K562 (cell line): ENCODE data around the gene CD52. TPM values are rescaled to one million over a fixed set of nuclear protein-coding genes. Genes with fewer than 3 reads are reported as not detected.

Experiments
- CBFA2T2 ChIP-seq: fragments of 450-650 bp; conservative IDR thresholded peaks from 2 replicates; pipeline ENCODE4 v1.6.1; 2017; ENCODE audit warnings: mild to moderate bottlenecking
- CBX2 ChIP-seq: fragments of 200-600 bp; sonication (generic); IDR thresholded peaks from one replicate; pipeline ENCODE4 v1.6.1; 2012; ENCODE audit warnings: mild to moderate bottlenecking, low read length, inconsistent platforms; ENCODE audit not compliant: insufficient read depth, poor library complexity, severe bottlenecking
- FUS ChIP-seq: fragments of 200-400 bp; formaldehyde crosslinking; optimal IDR thresholded peaks from 2 replicates; pipeline ENCODE3; 2017; ENCODE audit warnings: low read depth, low read length
- GTF2F1 ChIP-seq: IDR thresholded peaks from 2 replicates; pipeline ENCODE4 v1.6.1; 2011; ENCODE audit warnings: low read depth, low read length, improper control_type of control experiment
- HDAC2 ChIP-seq: fragments of 450-650 bp; IDR thresholded peaks from 2 replicates; pipeline ENCODE4 v1.6.1; 2016; ENCODE audit warnings: mild to moderate bottlenecking
- HEY1 ChIP-seq: fragments of 250-450 bp; sonication (Bioruptor Pico); IDR thresholded peaks from 2 replicates; pipeline ENCODE4 v1.5.0; 2020; ENCODE audit warnings: mild to moderate bottlenecking, moderate library complexity, borderline replicate concordance
- HNRNPUL1 ChIP-seq: fragments of 200-400 bp; formaldehyde crosslinking; IDR thresholded peaks from 2 replicates; pipeline ENCODE4 v1.6.1; 2017; ENCODE audit warnings: low read length
- KLF10 ChIP-seq: fragments of 250-450 bp; sonication (Bioruptor Pico); IDR thresholded peaks from 2 replicates; pipeline ENCODE4 v1.6.1; 2021; ENCODE audit warnings: matching md5 sums
- PHF21A ChIP-seq: fragments of 450-650 bp; IDR thresholded peaks from 2 replicates; pipeline ENCODE4 v1.6.1; 2017; ENCODE audit warnings: low read depth, borderline replicate concordance
- POLR2AphosphoS5 ChIP-seq: IDR thresholded peaks from 2 replicates; pipeline ENCODE4 v1.6.1; 2011; ENCODE audit warnings: mild to moderate bottlenecking, low read depth, low read length, moderate library complexity; ENCODE audit not compliant: control insufficient read depth, insufficient read depth
- PRPF4 ChIP-seq: fragments of 200-400 bp; formaldehyde crosslinking; IDR thresholded peaks from one replicate; pipeline ENCODE4 v1.6.1; 2017; ENCODE audit warnings: low read length, low read depth, mild to moderate bottlenecking; ENCODE audit not compliant: insufficient read depth, poor library complexity, severe bottlenecking
- PURB ChIP-seq: sonication (generic); formaldehyde crosslinking; IDR thresholded peaks from 2 replicates; pipeline ENCODE4 v1.9.0; 2021; ENCODE audit warnings: low read depth, mild to moderate bottlenecking, missing genetic modification reagents
- SAP30 ChIP-seq: fragments of 200-600 bp; sonication (generic); IDR thresholded peaks from 2 replicates; pipeline ENCODE4 v1.6.1; 2012; ENCODE audit warnings: borderline replicate concordance, low read depth, mild to moderate bottlenecking, moderate library complexity, low read length, control low read depth, inconsistent platforms; ENCODE audit not compliant: insufficient read depth, poor library complexity, severe bottlenecking
- SMARCA4 ChIP-seq: fragments of 450-650 bp; IDR thresholded peaks from 2 replicates; pipeline ENCODE4 v1.6.1; 2016
- SMARCB1 ChIP-seq: IDR thresholded peaks from 2 replicates; pipeline ENCODE4 v1.6.1; 2011; ENCODE audit warnings: improper control_type of control experiment, low read depth; ENCODE audit not compliant: insufficient read length
- polyA plus RNA-seq, 8 experiments: library from polyadenylated mRNA; depleted of rRNA in 4 of 8; stranded (reverse) in 5 of 8; unstranded in 3 of 8; fragments of >200 nt; fragmentation: Nextera tagmentation in 2 of 8; fragmentation: Illumina TruSeq in 1 of 8; extraction: Ambion mirVana in 2 of 8; extraction: Trizol in 1 of 8; gene quantifications; 2 replicates each; pipeline versions ENCODE4 v1.2.1 to v1.2.3, GENCODE V29; 2011 to 2014; ENCODE audit warnings: inconsistent platforms in 1 of 8, missing spikeins in 1 of 8
- total RNA-seq, 7 experiments: library from RNA; depleted of rRNA in 6 of 7; stranded (reverse); fragments of >200 nt in 6 of 7; fragmentation: Illumina TruSeq in 2 of 7; extraction: Trizol in 2 of 7; gene quantifications; 2 replicates each; pipeline versions ENCODE4 v1.2.1 to v1.2.3, GENCODE V29; 2011 to 2021; ENCODE audit warnings: low replicate concordance in 1 of 7
- TF ChIP-seq, protein P1 (sequence below): fragments of 450-650 bp; IDR thresholded peaks from 2 replicates; pipeline ENCODE4 v1.6.1; 2016; ENCODE audit warnings: missing biosample characterization, missing genetic modification characterization
- TF ChIP-seq, protein P2 (sequence below): fragments of 250-450 bp; sonication (Bioruptor Pico); IDR thresholded peaks from 2 replicates; pipeline ENCODE4 v1.4.0; 2020; ENCODE audit warnings: borderline replicate concordance
- TF ChIP-seq, protein P3 (sequence below): fragments of 250-450 bp; sonication (Bioruptor Pico); IDR thresholded peaks from 2 replicates; pipeline ENCODE4 v1.5.0; 2021; ENCODE audit warnings: mild to moderate bottlenecking, borderline replicate concordance
- TF ChIP-seq, protein P4 (sequence below): fragments of 250-450 bp; sonication (Bioruptor Pico); IDR thresholded peaks from 2 replicates; pipeline ENCODE4 v1.8.0; 2021; ENCODE audit warnings: mild to moderate bottlenecking, moderate library complexity
- TF ChIP-seq, protein P5 (sequence below): sonication (generic); formaldehyde crosslinking; IDR thresholded peaks from 2 replicates; pipeline ENCODE4 v1.8.0; 2023; ENCODE audit warnings: mild to moderate bottlenecking, missing genetic modification reagents

Gene CD52
- total and polyA plus RNA-seq, 9 of the 15 experiments (the other 6 are each of a cell fraction or from before 2014, with no cell fraction given) = 34.9 to 488 (median 173) TPM

DNA sequence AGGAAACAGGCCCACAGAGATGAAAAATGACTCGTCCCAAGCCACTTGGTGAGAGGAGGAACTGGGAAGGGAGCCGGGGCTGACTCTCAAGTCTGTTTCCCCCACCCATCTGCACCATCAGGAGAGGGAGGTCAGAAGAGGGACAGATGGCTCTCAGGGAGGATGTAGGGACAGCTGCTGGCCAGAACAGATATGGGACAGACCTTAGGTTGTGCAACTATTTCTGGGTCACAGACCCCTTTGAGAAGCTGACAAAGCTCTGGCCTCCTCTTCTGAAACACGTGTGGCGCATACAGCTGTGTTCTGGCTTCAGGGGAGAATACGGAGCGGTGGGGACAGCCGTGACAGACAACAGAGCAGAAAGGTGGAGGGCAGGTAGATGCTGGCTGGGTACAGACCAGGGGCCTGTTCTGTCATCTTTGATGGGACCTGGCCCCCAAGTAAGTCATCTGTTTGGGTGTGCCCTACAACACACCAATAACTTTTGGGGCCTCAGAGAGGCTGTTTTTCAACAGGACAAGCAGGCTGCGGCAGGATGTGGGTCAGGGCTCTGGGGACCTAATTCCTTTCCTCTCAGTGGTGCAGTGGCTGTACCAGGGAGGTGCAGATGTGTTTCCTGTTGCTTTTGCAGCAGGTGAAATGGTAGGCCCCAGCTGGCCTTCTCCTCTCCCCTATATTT is 30.6 kb upstream of the CD52 start (continued):
- TF ChIP-seq, protein P1, sequence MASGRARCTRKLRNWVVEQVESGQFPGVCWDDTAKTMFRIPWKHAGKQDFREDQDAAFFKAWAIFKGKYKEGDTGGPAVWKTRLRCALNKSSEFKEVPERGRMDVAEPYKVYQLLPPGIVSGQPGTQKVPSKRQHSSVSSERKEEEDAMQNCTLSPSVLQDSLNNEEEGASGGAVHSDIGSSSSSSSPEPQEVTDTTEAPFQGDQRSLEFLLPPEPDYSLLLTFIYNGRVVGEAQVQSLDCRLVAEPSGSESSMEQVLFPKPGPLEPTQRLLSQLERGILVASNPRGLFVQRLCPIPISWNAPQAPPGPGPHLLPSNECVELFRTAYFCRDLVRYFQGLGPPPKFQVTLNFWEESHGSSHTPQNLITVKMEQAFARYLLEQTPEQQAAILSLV (tag) = peak; percentile 81
- TF ChIP-seq PRPF4 (no peak), FUS (no peak), SAP30 (no peak), HDAC2 (peak; percentile 86; the same call in 1 of the 2 replicates), SMARCB1 (no peak), SMARCA4 (peak; percentile 95), PURB (CRISPR knock-in tag) (no peak), CBX2 (no peak), POLR2AphosphoS5 (peak; percentile 98), HEY1 (no peak), CBFA2T2 (peak; percentile 99), PHF21A (no peak), KLF10 (CRISPR knock-in tag) (no peak), GTF2F1 (no peak), HNRNPUL1 (0 out of 2 replicates have a peak, but pooled peaks have one; percentile 44)
- TF ChIP-seq, protein P2, sequence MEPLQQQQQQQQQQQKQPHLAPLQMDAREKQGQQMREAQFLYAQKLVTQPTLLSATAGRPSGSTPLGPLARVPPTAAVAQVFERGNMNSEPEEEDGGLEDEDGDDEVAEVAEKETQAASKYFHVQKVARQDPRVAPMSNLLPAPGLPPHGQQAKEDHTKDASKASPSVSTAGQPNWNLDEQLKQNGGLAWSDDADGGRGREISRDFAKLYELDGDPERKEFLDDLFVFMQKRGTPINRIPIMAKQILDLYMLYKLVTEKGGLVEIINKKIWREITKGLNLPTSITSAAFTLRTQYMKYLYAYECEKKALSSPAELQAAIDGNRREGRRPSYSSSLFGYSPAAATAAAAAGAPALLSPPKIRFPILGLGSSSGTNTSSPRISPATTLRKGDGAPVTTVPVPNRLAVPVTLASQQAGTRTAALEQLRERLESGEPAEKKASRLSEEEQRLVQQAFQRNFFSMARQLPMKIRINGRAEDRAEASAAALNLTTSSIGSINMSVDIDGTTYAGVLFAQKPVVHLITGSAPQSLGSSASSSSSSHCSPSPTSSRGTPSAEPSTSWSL (CRISPR knock-in tag) = no peak
- TF ChIP-seq, protein P3, sequence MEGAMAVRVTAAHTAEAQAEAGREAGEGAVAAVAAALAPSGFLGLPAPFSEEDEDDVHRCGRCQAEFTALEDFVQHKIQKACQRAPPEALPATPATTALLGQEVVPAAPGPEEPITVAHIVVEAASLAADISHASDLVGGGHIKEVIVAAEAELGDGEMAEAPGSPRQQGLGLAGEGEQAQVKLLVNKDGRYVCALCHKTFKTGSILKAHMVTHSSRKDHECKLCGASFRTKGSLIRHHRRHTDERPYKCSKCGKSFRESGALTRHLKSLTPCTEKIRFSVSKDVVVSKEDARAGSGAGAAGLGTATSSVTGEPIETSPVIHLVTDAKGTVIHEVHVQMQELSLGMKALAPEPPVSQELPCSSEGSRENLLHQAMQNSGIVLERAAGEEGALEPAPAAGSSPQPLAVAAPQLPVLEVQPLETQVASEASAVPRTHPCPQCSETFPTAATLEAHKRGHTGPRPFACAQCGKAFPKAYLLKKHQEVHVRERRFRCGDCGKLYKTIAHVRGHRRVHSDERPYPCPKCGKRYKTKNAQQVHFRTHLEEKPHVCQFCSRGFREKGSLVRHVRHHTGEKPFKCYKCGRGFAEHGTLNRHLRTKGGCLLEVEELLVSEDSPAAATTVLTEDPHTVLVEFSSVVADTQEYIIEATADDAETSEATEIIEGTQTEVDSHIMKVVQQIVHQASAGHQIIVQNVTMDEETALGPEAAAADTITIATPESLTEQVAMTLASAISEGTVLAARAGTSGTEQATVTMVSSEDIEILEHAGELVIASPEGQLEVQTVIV (CRISPR knock-in tag) = no peak
- TF ChIP-seq, protein P4, sequence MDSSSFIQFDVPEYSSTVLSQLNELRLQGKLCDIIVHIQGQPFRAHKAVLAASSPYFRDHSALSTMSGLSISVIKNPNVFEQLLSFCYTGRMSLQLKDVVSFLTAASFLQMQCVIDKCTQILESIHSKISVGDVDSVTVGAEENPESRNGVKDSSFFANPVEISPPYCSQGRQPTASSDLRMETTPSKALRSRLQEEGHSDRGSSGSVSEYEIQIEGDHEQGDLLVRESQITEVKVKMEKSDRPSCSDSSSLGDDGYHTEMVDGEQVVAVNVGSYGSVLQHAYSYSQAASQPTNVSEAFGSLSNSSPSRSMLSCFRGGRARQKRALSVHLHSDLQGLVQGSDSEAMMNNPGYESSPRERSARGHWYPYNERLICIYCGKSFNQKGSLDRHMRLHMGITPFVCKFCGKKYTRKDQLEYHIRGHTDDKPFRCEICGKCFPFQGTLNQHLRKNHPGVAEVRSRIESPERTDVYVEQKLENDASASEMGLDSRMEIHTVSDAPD (CRISPR knock-in tag) = no peak
- TF ChIP-seq, protein P5, sequence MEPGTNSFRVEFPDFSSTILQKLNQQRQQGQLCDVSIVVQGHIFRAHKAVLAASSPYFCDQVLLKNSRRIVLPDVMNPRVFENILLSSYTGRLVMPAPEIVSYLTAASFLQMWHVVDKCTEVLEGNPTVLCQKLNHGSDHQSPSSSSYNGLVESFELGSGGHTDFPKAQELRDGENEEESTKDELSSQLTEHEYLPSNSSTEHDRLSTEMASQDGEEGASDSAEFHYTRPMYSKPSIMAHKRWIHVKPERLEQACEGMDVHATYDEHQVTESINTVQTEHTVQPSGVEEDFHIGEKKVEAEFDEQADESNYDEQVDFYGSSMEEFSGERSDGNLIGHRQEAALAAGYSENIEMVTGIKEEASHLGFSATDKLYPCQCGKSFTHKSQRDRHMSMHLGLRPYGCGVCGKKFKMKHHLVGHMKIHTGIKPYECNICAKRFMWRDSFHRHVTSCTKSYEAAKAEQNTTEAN = no peak
